GM18867 (cell line): ENCODE data around the gene SLC22A2.

Source experiments
- ATAC-seq: cut with Tn5 transposase; IDR thresholded peaks from one replicate; pipeline ENCODE4 v1.9.1; 2021; ENCODE audit warnings: mild to moderate bottlenecking, moderate library complexity; ENCODE audit not compliant: unreplicated experiment

Gene SLC22A2

DNA sequence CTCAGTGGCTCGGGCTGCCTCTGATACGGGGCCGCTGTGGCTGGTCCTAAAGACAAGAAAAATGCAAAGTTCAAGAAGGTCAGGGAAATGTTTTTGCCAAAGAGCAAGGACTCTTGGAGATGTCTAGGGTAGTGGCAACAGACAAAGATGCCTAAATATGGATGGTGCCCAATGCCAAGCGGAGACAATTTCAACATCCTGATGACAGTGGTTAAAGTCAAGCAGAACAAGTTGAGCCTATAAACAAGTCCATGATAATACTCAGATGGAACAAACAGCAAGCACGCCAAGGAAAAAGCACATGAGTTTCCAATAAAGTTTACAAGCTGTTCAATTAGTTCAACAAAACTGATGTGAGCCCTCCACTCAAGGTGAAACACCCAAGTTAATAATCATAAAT lies 85.9 kb downstream of the SLC22A2 start:
- ATAC-seq = no peak

DNA sequence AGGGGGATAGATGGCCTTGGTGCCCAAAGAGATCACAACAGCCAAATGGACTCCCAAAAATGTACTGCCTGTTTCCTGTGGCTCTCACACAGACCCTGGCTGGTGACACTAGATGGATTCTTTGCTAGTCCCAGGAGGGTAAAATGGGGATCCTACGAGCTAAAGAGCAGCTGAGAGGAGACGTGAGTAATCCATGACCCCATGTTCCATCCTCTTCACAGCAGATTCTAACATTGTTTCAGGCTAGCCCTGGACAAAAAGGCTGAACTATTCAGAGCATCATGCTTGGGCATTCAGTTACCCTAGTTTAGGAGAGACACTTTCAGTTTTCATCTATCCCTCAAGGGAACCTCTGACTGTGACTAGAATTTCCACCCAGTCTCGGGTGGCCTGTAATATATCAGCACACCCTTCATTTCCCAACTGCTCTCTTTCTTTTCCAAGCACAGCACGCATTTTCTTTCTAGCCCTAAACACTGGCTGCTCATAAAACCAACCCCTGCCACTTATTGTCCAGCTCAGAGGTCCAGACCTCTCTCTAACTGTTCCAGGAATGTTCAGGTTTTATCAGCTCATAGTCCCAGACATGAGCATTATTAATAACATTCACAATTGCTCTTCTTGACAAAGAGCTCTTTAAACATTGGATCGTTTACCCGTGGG lies 88.5 kb downstream of the SLC22A2 start:
- no peak for ATAC-seq

DNA sequence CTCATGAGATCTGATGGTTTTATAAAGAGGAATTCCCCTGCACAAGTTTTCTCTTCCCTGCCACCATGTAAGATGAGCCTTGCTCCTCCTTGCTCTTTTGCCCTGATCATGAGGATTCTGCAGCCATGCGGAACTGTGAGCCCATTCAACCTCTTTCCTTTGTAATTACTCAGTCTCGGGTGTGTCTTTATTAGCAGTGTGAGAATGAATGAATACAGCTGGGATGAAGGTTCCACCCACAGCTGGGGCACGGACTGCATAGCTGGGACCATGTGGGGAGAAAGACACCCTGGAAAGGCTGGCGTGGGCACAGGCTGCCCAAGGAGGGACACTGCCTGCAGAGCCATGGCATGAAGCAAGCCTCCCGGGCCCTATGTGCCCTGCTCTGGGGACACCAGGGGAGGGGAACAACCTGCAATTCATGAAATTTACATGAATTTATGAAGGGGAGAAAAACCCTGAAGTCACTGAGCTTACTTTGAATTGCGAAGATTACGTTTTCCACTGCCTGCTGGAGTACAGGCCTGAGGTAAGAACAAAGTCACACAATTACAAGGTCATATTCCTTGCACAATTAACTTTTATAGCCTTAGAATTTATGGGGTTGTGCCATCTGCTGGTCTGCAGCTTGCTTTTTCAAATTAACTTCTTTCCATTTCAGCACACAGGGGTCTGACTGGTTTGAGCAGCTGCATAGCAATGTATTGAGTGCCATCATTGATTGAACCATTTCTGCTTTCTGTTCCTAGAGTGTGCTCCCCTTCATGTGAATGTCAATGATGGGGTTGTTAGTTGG lies 90.8 kb downstream of the SLC22A2 start:
- ATAC-seq = no peak
